Activated naive CD4-positive, alpha-beta T cell treated with Interleukin-2 at 50 U/mL for 16 hours (primary cell): ENCODE results near the gene TMEM87B.
"Not testable (repeated sequence)": the region's sequence is repeated elsewhere in the genome, so short reads cannot be mapped to it uniquely, and the experiment has no call there.

ENCODE experiments used
- DNase-seq: peaks from one replicate; pipeline ENCODE4 v3.0.0-alpha.2; 2020

The TMEM87B gene

DNA sequence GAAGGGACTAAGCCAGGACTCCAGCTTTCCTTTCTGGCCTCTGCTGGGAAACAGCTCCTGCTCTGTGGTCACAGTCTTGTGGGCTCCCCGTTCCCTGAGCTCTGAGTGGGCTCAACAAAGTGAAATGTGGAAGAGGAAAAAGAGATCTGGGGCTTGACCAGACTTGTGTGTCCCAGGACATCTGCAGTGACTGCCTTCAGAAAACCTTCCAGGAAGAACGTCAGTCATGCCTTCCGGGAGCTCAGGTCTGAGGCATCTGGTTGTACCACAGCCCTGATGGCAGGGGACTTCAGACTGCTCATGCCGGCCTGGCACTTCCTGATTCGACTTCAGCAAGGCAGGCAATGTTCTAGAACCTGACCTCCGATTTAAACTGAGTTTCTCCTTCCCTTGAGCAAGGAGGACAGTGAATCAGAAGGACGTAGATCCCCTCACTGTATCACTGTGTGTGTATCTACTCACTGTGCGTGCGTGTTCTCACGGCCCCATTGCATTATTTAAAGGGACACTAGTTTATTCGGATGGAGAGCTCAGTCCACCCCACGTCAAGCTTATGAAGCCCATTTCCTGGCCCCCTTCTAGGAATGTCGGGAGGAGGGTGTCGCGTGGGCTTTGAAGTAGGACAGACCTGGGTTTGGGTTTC is 82.6 kb downstream of the TMEM87B start:
- DNase-seq = no peak

DNA sequence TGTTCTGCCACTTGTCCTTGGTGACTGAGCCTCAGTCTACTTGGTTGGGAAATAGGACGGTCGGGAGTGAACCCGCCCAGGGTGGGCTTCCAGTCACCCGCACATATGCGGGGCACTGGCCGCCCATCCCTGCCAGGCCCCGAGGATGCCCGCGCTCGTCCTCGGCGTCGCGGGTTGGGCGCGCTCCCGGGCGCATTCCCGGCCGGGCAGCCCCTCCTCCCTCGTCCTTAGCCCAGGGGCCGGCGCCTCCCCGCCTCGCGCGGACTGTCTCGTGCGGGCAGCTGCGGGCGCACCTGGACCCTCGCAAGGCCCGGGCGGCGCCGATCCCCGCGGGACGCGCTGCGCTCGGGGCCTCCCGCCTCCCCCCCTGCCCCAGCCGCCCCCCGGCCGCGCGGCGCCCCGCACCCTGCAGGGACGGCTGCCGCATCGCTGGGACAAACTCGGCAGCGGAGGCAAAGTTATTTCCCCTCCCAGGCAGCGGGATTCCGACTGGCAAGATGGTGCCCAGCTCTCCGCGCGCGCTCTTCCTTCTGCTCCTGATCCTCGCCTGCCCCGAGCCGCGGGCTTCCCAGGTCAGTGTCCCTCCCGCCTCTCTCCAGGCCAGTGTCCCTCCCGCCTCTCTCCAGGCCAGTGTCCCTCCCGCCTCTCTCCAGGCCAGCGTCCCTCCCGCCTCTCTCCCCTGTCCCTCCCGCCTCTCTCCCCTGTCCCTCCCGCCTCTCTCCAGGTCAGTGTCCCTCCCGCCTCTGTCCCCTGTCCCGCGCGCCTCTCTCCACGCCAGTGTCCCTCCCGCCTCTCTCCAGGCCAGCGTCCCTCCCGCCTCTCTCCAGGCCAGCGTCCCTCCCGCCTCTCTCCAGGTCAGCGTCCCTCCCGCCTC is 83.3 kb downstream of the TMEM87B start, which contains the start of gene FBLN7:
FBLN7 (plus strand) TSS at position 227 of the 874 bp plus-strand sequence; CDS start at position 498, 271 bp downstream.
- no peak for DNase-seq

DNA sequence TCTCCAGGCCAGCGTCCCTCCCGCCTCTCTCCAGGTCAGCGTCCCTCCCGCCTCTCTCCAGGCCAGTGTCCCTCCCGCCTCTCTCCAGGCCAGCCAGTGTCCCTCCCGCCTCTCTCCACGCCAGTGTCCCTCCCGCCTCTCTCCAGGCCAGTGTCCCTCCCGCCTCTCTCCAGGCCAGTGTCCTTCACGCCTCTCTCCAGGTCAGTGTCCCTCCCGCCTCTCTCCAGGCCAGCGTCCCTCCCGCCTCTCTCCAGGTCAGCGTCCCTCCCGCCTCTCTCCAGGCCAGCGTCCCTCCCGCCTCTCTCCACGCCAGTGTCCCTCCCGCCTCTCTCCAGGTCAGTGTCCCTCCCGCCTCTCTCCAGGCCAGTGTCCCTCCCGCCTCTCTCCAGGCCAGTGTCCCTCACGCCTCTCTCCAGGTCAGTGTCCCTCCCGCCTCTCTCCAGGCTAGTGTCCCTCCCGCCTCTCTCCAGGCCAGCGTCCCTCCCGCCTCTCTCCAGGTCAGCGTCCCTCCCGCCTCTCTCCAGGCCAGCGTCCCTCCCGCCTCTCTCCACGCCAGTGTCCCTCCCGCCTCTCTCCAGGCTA is 84.1 kb downstream of the TMEM87B start:
- DNase-seq = not testable (repeated sequence)

DNA sequence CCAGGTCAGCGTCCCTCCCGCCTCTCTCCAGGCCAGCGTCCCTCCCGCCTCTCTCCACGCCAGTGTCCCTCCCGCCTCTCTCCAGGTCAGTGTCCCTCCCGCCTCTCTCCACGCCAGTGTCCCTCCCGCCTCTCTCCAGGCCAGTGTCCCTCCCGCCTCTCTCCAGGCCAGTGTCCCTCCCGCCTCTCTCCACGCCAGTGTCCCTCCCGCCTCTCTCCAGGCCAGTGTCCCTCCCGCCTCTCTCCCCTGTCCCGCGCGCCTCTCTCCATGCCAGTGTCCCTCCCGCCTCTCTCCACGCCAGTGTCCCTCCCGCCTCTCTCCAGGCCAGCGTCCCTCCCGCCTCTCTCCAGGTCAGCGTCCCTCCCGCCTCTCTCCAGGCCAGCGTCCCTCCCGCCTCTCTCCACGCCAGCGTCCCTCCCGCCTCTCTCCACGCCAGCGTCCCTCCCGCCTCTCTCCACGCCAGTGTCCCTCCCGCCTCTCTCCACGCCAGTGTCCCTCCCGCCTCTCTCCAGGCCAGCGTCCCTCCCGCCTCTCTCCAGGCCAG is 84.7 kb downstream of the TMEM87B start:
- not testable (repeated sequence) for DNase-seq

DNA sequence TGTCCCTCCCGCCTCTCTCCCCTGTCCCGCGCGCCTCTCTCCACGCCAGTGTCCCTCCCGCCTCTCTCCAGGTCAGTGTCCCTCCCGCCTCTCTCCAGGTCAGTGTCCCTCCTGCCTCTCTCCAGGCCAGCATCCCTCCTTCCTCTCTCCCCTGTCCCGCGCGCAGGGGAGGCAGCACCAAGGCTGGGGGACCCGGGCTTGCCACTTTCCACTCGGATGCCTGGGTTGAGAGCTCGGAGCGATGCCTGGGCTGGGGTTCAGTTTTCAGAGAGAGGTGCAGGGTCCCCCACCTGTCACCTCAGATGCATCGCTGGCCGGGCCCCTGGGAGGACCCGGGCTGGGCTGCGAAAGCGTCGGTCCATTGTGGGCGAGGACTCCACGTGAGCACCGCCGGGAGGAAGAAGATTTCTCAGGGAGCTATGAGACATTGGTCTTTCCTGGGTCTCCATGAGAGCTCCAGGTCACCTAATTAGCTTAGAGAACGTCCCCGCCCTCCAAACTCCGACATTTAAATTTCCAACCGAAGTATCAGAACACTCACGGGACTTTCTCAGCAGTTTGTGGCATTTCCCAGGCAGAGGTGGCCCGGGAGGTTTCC is 85.2 kb downstream of the TMEM87B start:
- no peak for DNase-seq

DNA sequence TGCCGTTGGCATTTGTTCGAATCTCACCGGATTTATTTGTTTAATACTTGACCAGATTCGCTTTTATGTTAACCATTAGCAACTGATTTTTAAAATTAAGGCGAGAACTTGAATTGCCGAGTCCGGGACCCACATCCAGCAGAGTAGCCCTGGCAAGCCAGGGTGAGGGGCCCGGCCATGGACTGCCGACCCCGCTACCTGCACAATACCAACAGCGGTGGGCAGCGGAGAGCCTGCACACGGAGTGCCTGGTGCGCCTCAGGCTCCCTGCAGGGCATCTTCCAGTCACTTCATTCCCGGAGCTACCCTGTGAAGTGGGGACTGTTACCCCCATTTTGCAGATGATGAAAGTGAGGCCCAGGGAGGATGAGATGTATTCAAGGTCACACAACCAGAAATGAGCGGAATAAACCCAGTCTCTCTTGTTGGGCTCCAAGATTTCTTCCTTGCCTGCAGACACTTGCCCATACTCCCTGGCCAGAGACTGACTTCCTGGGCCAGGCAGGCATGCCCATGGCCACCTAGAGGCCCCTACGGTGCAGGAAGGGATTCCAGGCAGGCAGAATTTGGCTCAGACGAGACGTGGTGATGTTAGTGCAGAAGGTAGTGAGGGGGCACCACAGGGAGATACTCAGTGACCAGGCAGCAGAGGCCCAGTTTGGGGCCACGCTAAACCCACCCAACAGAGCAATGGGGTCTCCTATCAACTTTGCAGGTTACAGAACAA is 86.0 kb downstream of the TMEM87B start:
- no peak for DNase-seq

DNA sequence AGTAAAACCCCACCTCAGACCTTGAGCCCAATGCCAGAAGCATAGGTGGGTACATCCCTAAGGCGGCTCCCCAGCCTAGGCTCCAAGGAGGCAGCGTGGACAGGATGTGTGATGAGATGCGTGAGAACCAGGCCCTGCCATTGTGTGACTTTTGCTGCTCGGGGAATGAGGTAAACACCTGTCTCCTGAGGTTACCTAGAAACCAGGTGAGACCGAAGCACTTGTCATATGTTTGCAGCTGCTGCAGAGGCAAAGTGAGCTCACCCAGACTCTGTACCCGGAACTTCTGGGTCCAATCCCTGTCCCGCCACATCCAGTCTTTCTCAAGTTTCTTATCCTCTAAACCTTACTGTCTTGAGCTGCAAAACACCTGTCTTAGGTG is 86.5 kb downstream of the TMEM87B start:
- DNase-seq = no peak

DNA sequence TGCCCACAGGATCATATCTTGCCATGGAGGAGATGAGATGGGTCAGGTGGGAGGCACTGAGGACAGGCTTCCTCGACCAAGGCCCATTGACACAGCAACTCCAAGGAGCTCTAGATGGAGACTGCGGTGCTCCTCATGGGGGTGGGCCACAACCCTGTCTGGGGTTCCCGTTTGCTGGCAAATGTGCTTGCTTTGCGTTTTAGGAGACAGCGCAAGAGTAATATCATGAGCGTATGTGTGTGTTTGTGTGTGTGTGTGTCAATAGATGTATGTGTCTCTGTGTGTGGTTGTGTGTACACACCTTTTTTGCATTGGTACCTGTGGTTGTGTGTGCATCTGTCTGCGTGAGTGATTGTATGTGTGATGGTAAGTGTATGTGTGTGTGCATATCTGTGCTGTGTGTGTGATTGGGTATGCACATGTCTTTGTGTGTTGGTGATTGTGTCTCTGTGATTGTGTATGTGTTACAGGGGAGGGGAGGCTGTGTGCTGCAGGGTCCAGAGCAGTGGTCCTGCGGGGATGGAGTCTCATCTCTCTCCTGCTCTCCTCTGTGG is 87.5 kb downstream of the TMEM87B start:
- DNase-seq = no peak

DNA sequence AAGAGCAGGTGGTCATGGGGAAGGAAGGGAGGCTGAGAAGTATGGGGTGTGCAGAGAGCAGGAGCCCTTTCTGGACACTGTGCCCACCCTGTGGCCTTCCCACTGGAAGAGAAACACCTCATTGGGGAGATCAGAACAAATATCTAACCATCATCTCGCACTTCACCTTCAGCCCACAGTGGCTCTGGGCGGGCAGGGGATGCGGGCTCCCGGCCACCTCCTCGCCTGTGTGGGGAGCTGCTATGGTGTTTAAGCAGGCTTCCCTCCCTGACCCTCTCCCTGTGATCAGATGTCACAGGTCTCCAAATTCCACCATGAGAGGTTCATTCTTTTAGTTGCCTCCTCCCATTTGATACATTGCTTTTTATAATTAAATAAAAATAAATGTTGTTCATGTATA is 88.1 kb downstream of the TMEM87B start:
- no peak for DNase-seq

DNA sequence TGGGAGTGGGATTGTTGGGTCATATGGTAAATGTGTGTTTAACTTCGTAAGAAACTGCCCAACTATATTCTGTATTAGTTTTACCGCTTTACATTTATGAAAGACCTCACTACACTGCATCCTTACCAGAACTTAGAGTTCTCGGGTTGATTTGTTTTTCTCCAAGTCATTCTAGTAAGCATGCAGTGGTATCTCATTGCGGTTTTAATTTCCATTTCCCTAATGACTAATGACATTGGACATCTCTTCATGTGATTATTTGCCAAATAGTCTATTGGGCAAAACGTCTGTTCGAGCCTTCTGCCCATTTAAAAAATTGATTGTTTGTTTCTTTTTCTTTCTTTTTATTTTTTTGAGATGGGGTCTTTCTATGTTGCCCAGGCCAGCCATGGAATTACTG is 89.9 kb downstream of the TMEM87B start:
- no peak for DNase-seq

DNA sequence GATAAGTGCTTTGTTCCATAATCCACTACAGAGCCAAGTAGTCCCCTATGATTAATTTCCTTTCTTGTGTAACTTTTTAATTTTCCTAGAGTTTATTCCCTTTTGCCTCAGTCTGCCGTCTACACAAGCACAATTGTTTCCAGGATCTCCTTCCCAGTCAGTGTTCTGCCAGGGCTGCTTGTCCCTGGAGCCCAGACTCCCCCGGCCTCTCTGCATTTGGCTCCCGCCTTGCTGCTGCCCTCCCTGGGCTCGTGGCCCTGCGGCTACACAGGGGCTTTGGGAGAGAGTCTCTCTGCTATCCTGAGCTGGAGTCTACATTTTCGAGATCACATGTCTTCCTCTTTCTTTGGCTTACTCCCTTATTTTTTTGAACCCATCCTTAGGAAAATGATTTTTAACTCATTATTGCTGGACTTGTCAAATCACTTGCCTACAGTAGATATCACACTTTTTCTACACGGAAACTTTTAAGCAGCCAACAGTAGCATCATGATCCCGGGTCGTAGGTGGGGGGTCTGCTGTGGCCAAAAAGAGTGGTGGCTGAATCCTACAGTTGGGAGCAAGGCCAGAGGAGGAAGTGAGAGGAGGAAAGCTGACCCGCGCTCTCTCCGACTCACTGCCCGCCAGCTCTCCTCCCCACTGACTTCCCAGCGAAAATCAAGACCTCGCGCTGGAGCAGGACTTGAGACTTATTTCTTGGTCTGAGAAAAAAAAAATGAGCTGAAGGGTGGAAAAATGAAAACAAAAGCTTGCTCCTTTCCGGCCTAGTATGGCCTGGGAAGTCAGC is 92.5 kb downstream of the TMEM87B start:
- DNase-seq = no peak

DNA sequence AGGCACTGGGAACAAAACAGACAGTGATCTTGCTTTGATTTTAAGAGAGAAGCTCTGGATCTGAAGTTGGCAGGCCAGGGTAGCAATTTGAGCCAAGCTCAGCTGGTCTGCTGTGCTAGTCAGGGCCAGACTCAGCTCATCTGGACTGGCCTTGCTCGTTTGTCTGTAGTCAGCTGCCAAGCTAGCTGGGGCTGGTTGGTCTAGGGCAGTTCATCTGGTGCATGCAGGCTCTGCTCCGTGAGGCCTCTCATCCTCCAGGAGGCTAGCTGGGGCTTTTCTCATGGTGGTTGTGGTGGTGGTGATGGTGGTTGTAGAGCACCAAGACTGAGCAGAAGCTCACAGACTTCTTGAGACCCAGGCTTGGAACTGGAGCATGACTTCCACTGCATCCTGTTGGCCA is 93.4 kb downstream of the TMEM87B start:
- no peak for DNase-seq

DNA sequence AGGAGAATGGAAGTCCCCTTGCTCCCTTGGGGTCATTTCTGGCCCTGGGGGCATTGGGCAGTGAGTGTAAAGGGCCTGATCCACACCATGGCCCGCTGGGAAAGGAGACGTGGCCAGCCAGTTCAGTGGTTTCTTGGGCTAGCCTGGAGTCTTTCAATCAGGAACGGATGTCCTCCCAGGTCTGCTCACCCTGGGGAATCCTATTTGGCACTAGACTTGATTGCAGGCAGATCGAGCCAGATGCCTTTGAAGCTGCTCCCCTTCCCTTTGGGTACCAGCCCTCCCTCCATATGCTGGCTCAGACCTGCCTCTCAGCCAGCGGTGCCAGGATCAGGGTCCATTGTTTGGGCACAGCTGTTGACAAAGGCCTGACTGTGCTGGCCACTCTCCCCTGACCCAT is 94.1 kb downstream of the TMEM87B start:
- DNase-seq = no peak

DNA sequence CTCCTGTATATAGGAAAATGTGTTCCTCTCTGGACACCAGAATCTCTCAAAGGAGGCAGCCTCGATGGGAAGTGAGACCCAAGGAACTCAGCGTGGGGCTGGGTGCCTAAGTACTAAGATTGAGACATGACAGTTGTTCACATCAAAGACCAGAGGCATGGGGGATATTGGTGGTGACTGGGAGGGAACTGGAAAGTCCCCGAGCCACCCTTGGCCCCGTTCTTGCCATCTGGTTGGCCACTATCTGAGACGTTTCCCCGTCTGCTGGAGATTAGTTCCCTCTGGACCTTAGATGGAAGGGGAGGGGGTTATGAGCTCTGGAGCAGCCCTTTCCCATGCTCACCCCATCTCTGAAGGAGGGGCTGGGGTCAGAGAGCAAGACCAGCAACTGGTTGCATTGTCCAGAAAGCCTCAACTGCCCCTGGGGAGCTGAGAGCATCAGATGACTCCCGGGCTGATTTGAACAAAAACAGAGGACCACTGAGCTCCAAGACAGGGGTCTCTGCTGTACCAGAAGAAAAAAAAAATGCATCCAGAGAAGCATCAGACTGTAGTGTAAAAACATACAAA is 94.9 kb downstream of the TMEM87B start:
- no peak for DNase-seq

DNA sequence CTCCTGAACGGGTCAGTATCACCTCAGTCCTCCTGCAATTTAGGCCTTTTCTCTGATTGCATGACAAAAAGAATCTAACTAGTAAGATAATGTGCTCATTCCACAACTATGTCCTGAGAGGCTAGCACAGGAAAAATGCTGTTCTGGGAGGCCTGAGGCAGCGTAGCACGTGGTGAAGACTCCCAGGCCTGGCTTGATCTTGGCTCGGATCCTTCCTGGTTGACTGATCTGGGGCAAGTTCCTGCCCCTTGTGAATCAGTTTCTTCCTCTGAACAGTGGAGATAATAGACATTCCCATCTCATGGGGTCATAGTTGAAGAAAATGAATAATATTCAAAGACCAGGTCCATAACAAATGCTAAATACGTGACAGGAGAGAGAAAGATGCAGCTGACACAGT is 95.4 kb downstream of the TMEM87B start:
- no peak for DNase-seq

DNA sequence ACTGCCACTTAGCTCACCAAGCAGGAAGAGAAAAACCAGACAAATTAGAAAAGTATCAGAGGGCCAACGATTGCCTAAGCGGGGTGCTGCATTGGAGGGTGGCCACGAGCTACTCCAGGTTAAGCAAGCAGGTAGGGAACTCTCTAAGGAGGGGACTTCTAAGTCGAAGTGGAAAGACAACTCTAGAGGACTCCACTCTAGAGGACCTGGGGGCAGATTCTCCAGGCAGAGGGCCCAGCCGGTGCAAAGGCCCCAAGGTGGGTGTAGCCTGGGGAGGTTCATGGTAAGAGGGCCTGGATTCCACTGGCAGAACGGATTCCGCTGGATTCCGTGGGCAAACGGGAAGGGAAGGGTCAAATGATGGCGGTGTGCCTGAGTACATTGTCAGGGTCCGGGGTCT is 95.8 kb downstream of the TMEM87B start:
- no peak for DNase-seq

DNA sequence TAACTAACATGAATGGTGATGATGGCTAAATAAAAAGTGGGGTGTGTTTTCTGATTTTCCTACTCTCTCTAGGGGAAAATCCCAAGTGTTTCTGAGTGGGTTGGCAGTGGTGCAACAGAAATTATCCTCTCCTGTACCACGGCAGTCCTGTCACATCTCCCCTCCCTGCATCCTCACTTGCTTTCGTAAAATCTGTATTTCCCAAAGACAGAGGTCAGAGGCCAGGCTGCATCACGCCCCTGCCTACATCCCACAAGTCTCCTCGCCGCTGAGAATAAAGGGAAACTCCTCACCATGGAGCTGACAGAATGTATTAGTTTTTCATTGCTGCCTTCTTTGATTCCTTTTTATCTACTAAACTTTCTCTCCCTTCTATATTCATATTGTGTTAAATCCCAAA is 96.2 kb downstream of the TMEM87B start:
- no peak for DNase-seq

DNA sequence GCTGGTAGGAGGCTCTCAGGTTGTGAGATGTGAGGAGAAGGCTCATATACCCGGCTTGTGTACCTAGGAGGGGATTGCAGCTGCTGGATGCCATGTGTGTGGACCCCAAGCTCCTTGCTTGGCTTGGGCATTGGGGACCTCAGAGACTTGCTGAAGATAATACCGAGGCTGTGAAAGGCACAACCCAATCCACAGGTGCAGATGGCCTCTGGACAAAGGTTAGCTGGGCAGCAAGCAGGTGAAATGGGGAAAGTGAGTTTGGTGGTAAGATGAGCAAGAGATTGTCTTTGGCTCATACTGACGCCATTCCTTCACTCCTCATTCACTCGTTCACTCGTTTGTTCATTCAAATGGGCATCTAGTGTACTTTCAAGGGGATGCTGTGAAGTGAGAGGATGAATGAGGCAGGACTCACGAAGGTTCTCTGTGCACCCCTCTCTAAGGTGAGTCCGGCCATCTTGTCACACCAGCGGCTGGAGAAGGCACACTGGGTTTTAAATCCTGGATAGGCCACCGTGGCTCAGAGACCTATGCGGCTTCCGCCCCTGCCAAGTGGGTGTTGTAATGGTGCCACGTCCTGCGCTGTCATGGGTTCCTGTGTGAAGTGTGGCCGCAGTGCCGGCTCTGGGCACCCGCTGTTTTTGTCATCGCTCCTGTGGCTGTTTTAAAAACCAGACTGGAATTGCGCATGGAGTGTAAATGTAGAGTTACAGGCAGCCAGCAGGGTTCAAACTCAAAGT is 96.8 kb downstream of the TMEM87B start:
- no peak for DNase-seq

DNA sequence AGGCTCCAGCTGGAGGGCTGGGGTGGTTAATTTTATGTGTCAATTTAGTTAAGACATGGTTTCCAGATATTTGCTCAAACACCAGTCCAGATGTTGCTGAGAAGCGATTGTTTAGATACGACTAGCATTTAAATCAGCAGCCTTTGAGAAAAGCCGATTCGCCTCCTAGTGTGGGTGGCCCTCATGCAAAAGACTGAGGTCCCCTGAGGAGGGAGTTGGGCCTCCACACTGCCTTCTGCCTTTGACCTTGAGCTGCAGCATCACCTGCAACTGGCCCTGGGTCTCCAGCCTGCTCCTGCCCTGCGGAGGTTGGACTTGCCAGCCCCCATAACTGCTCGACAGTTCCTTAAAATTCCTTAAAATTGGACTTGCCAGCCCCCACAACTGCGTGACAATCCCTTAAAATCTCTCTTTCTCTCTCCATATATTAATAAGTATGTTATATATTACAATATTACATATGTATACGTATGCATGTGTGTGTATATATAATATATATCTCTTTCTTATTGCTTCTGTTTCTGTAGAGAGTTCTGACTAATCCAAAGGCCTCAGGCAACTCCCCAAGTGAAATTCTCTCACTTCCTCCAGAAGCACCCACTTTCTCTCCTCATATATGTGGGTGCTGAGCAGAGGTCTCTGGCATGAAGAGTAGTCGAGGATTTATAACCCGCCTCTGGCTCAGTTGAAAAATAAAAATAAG is 97.6 kb downstream of the TMEM87B start:
- DNase-seq = no peak

DNA sequence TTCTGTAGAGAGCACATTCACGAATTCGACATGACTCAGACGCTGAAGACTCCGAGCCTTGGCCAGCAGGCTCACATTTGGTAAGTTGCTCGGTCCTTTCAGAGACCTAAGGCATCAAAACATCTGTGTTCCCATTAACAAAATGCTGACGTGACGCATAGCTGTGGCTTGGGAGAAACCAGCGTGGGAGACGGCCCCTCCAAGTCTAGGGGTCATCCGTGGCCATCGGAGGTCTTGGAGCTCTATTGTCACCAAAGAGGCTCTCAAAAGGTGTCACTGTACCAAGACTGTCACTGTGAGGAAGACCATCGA is 98.1 kb downstream of the TMEM87B start:
- no peak for DNase-seq
